GM12878 (cell line): Measurements from ENCODE around the gene BICD1. TPM values are rescaled to one million over a fixed set of nuclear protein-coding genes. Genes with fewer than 3 reads are reported as not detected.

ENCODE experiments used
- ATAC-seq: fragments of 200-7000 bp; cut with Tn5 transposase; 3 replicates; pipeline ENCODE4 v1.9.1; 2020; ENCODE audit warnings: mild to moderate bottlenecking, moderate library complexity
- BruUV-seq: library from RNA; stranded (reverse); fragments of 400-500 nt; replicated peaks from 2 replicates; lab custom pipeline; 2021; lab: Mats Ljungman, UMichigan
- CTCF ChIA-PET: fragments of 300-600 bp; sonication (Branson Sonifier 250); formaldehyde crosslinking; extraction: SDS; loops from one replicate; lab custom pipeline; 2021; ENCODE audit warnings: inconsistent platforms; lab: Yijun Ruan, JAX
- POLR2A ChIA-PET: fragments of 350-600 bp; formaldehyde crosslinking; extraction: SDS; loops from one replicate; lab custom pipeline; 2021; ENCODE audit warnings: inconsistent platforms; lab: Charles Lee
- RAD21 ChIA-PET: fragments of 300-600 bp; sonication (Branson Sonifier 250); formaldehyde crosslinking; loops from one replicate; lab custom pipeline; 2023; ENCODE audit warnings: antibody characterized with exemption; ENCODE audit not compliant: unreplicated experiment; lab: Charles Lee
- SMC1A ChIA-PET: fragments of 300-600 bp; sonication (Branson Sonifier 250); formaldehyde crosslinking; loops from one replicate; lab custom pipeline; 2023; ENCODE audit not compliant: unreplicated experiment, uncharacterized antibody; lab: Charles Lee
- DNase-seq: peaks from one replicate; pipeline ENCODE4 v3.0.0-alpha.2; 2011; ENCODE audit warnings: low read depth, low spot score
- FAIRE-seq: peaks from 3 replicates; lab custom pipeline; 2011; peaks lifted over from hg19 to GRCh38; lab: Jason Lieb, UNC
- H2AFZ ChIP-seq: 2 replicates; pipeline ENCODE4 v1.6.0; 2011; ENCODE audit warnings: low read depth, low read length, control low read depth; ENCODE audit not compliant: control insufficient read depth
- H3K27ac ChIP-seq: 2 replicates; pipeline ENCODE4 v1.5.1; 2011; ENCODE audit warnings: control low read depth; ENCODE audit not compliant: control insufficient read depth, insufficient read depth
- H3K27me3 ChIP-seq, 2 experiments: replicated peaks in 1 of 2; 2 replicates each; pipeline versions ENCODE4 v1.6.0 to v1.6.1; 2011; ENCODE audit warnings: low read length in 1 of 2; ENCODE audit not compliant: control insufficient read depth in 2 of 2, insufficient read depth in 2 of 2
- H3K36me3 ChIP-seq, 2 experiments: 2 replicates each; pipeline ENCODE4 v1.5.1; 2011; ENCODE audit warnings: low read length in 1 of 2; ENCODE audit not compliant: control insufficient read depth in 2 of 2, insufficient read depth in 2 of 2
- H3K4me1 ChIP-seq: 2 replicates; pipeline ENCODE4 v1.6.1; 2011; ENCODE audit warnings: mild to moderate bottlenecking, low read length, moderate library complexity, mixed read lengths; ENCODE audit not compliant: control insufficient read depth, insufficient read depth
- H3K4me2 ChIP-seq: 2 replicates; pipeline ENCODE4 v1.6.0; 2011; ENCODE audit warnings: control low read depth; ENCODE audit not compliant: control insufficient read depth, insufficient read depth
- H3K4me3 ChIP-seq: fragments of 200-600 bp; sonication (generic); 2 replicates; pipeline ENCODE4 v1.5.1; 2016
- H3K79me2 ChIP-seq: 2 replicates; pipeline ENCODE4 v1.6.0; 2011; ENCODE audit warnings: low read length; ENCODE audit not compliant: control insufficient read depth, insufficient read depth
- H3K9ac ChIP-seq: 2 replicates; pipeline ENCODE4 v1.8.0; 2011; ENCODE audit warnings: low read length, control low read depth, mixed read lengths; ENCODE audit not compliant: control insufficient read depth, insufficient read depth
- H3K9me3 ChIP-seq: replicated peaks from 3 replicates; pipeline ENCODE4 v1.5.1; 2011; ENCODE audit warnings: mild to moderate bottlenecking, low read length; ENCODE audit not compliant: control insufficient read depth, insufficient read depth
- H4K20me1 ChIP-seq: 2 replicates; pipeline ENCODE4 v1.6.0; 2011; ENCODE audit not compliant: control insufficient read depth, insufficient read depth
- ATF2 ChIP-seq: IDR thresholded peaks from 2 replicates; pipeline ENCODE4 v1.6.1; 2012; ENCODE audit warnings: low read length, inconsistent platforms
- CREM ChIP-seq: IDR thresholded peaks from 2 replicates; pipeline ENCODE4 v1.6.1; 2014; ENCODE audit warnings: antibody characterized with exemption, low read depth
- FOXK2 ChIP-seq: fragments of 450-650 bp; IDR thresholded peaks from 2 replicates; pipeline ENCODE4 v1.6.1; 2017; ENCODE audit warnings: mild to moderate bottlenecking, moderate library complexity
- HCFC1 ChIP-seq: fragments of 150-350 bp; IDR thresholded peaks from 2 replicates; pipeline ENCODE4 v1.6.1; 2014; ENCODE audit warnings: low read length
- MEF2B ChIP-seq: fragments of 450-650 bp; IDR thresholded peaks from 2 replicates; pipeline ENCODE4 v1.6.1; 2018; ENCODE audit warnings: mild to moderate bottlenecking, moderate library complexity; ENCODE audit not compliant: partially characterized antibody, poor library complexity, severe bottlenecking
- MYB ChIP-seq: fragments of 150-350 bp; IDR thresholded peaks from 2 replicates; pipeline ENCODE4 v1.6.1; 2014; ENCODE audit warnings: mild to moderate bottlenecking, low read depth, low read length, borderline replicate concordance
- NFYB ChIP-seq: IDR thresholded peaks from 2 replicates; pipeline ENCODE4 v1.6.1; 2011; ENCODE audit warnings: low read depth, mild to moderate bottlenecking, low read length, improper control_type of control experiment, moderate library complexity; ENCODE audit not compliant: insufficient read depth
- NKRF ChIP-seq: fragments of 450-650 bp; conservative IDR thresholded peaks from 2 replicates; pipeline ENCODE4 v1.6.1; 2017; ENCODE audit warnings: mild to moderate bottlenecking, moderate library complexity
- NR2F1 ChIP-seq: fragments of 450-650 bp; conservative IDR thresholded peaks from 2 replicates; pipeline ENCODE4 v1.6.1; 2017; ENCODE audit warnings: mild to moderate bottlenecking
- PKNOX1 ChIP-seq: fragments of 450-650 bp; IDR thresholded peaks from 2 replicates; pipeline ENCODE4 v1.6.1; 2016; ENCODE audit warnings: mild to moderate bottlenecking
- POLR2AphosphoS2 ChIP-seq: IDR thresholded peaks from 2 replicates; pipeline ENCODE4 v1.6.1; 2011; ENCODE audit warnings: low read depth, mild to moderate bottlenecking, low read length, improper control_type of control experiment, moderate library complexity
- RBBP5 ChIP-seq: fragments of 200-600 bp; sonication (generic); conservative IDR thresholded peaks from 2 replicates; pipeline ENCODE4 v1.6.1; 2016
- RELA ChIP-seq: fragments of 450-650 bp; IDR thresholded peaks from 2 replicates; pipeline ENCODE4 v1.8.0; 2014; ENCODE audit warnings: borderline replicate concordance; ENCODE audit not compliant: partially characterized antibody
- SUPT20H ChIP-seq: IDR thresholded peaks from 2 replicates; pipeline ENCODE4 v1.6.1; 2011; ENCODE audit warnings: low read depth, mild to moderate bottlenecking, low read length, moderate library complexity, borderline replicate concordance; ENCODE audit not compliant: control insufficient read depth
- USF1 ChIP-seq: IDR thresholded peaks from 2 replicates; pipeline ENCODE4 v1.6.1; 2011; ENCODE audit warnings: borderline replicate concordance, low read depth, mild to moderate bottlenecking, moderate library complexity, mixed read lengths, low read length; ENCODE audit not compliant: insufficient read depth; ENCODE audit errors: extremely low read length
- ZNF24 ChIP-seq: fragments of 450-650 bp; IDR thresholded peaks from 2 replicates; pipeline ENCODE4 v1.6.1; 2017; ENCODE audit warnings: antibody characterized with exemption, mild to moderate bottlenecking
- ZZZ3 ChIP-seq: IDR thresholded peaks from 2 replicates; pipeline ENCODE4 v1.6.1; 2011; ENCODE audit warnings: low read depth; ENCODE audit not compliant: control insufficient read depth, insufficient read length
- WGBS: methylation state at CpG from one replicate; pipeline ENCODE4 v1.1.6; 2016; ENCODE audit warnings: low lambda C conversion rate; ENCODE audit not compliant: insufficient replicate concordance, insufficient coverage; ENCODE audit errors: missing lambda C conversion rate; 5-methylcytosine and 5-hydroxymethylcytosine counted together
- in situ Hi-C: fragments of 300-500 bp; cut with MboI; formaldehyde crosslinking; loops from 9 replicates; pipeline ENCODE4 v1.14.3; 2018; ENCODE audit warnings: mixed read lengths
- intact Hi-C: fragments of 100-400 bp; cut with micrococcal nuclease; formaldehyde crosslinking; loops from one replicate; pipeline ENCODE4 v1.14.2; 2022; ENCODE audit not compliant: unreplicated experiment
- polyA plus RNA-seq, 11 experiments: library from polyadenylated mRNA; depleted of rRNA in 4 of 11; unstranded in 6 of 11; stranded (reverse) in 5 of 11; fragments of >200 nt; fragmentation: Nextera tagmentation in 4 of 11; fragmentation: Illumina TruSeq in 1 of 11; extraction: Ambion mirVana in 4 of 11; extraction: Trizol in 1 of 11; gene quantifications; 1 replicate in 1 of 11; 2 replicates in 10 of 11; pipeline versions ENCODE4 v1.2.1 to v1.2.3, GENCODE V29; 2011 to 2016; ENCODE audit warnings: inconsistent platforms in 2 of 11, missing spikeins in 2 of 11, low read depth in 1 of 11
- total RNA-seq, 4 experiments: library from RNA; depleted of rRNA in 3 of 4; stranded (reverse); fragments of >200 nt in 3 of 4; fragmentation: Illumina TruSeq in 1 of 4; extraction: Trizol in 1 of 4; gene quantifications; 2 replicates each; pipeline versions ENCODE4 v1.2.1 to v1.2.3, GENCODE V29; 2013 to 2021

Gene BICD1
- total and polyA plus RNA-seq, 10 of the 15 experiments (the other 5 are each of a cell fraction or from before 2014, with no cell fraction given), result 4.7 to 32.5 (median 14.4) TPM

GRCh38 chr12:32117316-32117715 lies 10.7 kb downstream of the BICD1 start:
- intact Hi-C loops, result no loop called here
- Histone ChIP-seq H4K20me1 (no peaks in the 10 kb centered on the region), H3K27ac (no peak overlapping the region), H3K4me3 (no peak overlapping the region), H3K27me3 (no peaks in the 10 kb centered on the region), H3K36me3 (0 out of 4 replicates have a peak, but pooled peaks cover 0 to 4% of the 10 kb centered on the region in 2 experiments), H3K9ac (no peak overlapping the region), H3K9me3 (no peaks in the 10 kb centered on the region), H3K4me1 (peaks cover 12% of the 10 kb centered on the region; the same call in 1 of the 2 replicates), H3K79me2 (no peaks in the 10 kb centered on the region; the same call in none of the 2 replicates), H2AFZ (no peak overlapping the region), H3K4me2 (no peak overlapping the region)
- ChIA-PET CTCF (interaction anchor here (0.9 to 1.0 kb wide), 2 partner anchors 10 to 464 kb away, joined by 3 read pairs; no protein-coding TSS in a partner anchor), SMC1A (interaction anchor here (0.6 to 1.0 kb wide), 5 partner anchors 36 to 541 kb away, joined by 3 read pairs; no protein-coding TSS in a partner anchor), POLR2A (no interaction called here), RAD21 (no interaction called here)
- DNase-seq, result no peak
- TF ChIP-seq FOXK2 (no peak), PKNOX1 (no peak), ZZZ3 (no peak), RELA (no peak), NR2F1 (no peak), CREM (no peak), NKRF (no peak), USF1 (no peak), HCFC1 (no peak), ATF2 (no peak), POLR2AphosphoS2 (no peak), MEF2B (no peak), SUPT20H (no peak), ZNF24 (no peak), NFYB (no peak), RBBP5 (no peak), MYB (no peak)
- FAIRE-seq, result no peak
- no peak for ATAC-seq
- BruUV-seq, result no TSS peak
- WGBS, result 100% methylated on average over 3 of the region's 3 CpGs
- in situ Hi-C loops, result no loop called here
